ENCODE data around the gene RIC3. TPM values are rescaled to one million over a fixed set of nuclear protein-coding genes. Genes with fewer than 3 reads are reported as not detected.

The RIC3 gene
- total and polyA plus RNA-seq, 2 of the 8 experiments (the other 6 are each of a cell fraction or from before 2014, with no cell fraction given) = 6.4 to 15.5 TPM

GRCh38 chr11:8067929-8068575, 100.8 kb downstream of the RIC3 start:
- Histone ChIP-seq H3K14ac (ENCODE audit: insufficient read length) (no peak overlapping the region), H3K36me3 (ENCODE audit: control insufficient read depth in 2 of 4, insufficient read depth in 4 of 4, low read length in 3 of 4) (no peaks in the 10 kb centered on the region), H4K91ac (replicated peaks; ENCODE audit: insufficient read length, low read length) (no peak overlapping the region), H3K4me1 (replicated peaks in 1 of 4; ENCODE audit: control insufficient read depth in 3 of 4, insufficient read depth in 4 of 4, low read length in 3 of 4) (peaks cover 0 to 17% (median 7%) of the 10 kb centered on the region in 4 experiments; a peak in 6 of 7 replicates), H2BK12ac (ENCODE audit: low read depth, low read length) (no peak overlapping the region), H3K23me2 (ENCODE audit: low read depth, low read length) (no peaks in the 10 kb centered on the region), H2BK120ac (replicated peaks; ENCODE audit: low read depth, low read length) (no peak overlapping the region), H3K27ac (ENCODE audit: low read depth, low read length) (no peak overlapping the region), H3K4me2 (ENCODE audit: insufficient read depth in 1 of 2, low read depth in 2 of 2, low read length in 2 of 2) (no peak overlapping the region), H4K8ac (ENCODE audit: extremely low read depth, insufficient read depth, low read length) (peak overlapping the region; percentile 39; the same call in 1 of the 2 replicates), H2BK20ac (ENCODE audit: low read length) (no peak overlapping the region), H3K4ac (replicated peaks; ENCODE audit: insufficient read length, low read depth, low read length) (no peak overlapping the region), H3K79me1 (ENCODE audit: low read depth, low read length) (no peaks in the 10 kb centered on the region), H3K9me3 (ENCODE audit: insufficient read depth in 2 of 2, low read depth in 1 of 2, low read length in 1 of 2) (no peaks in the 10 kb centered on the region), H4K5ac (ENCODE audit: insufficient read length, low read depth, low read length) (no peak overlapping the region), H2BK15ac (ENCODE audit: low read length) (peak overlapping the region; percentile 73; the same call in 1 of the 2 replicates), H3K27me3 (replicated peaks in 1 of 4; ENCODE audit: control insufficient read depth in 3 of 4, extremely low read depth in 1 of 4, insufficient read depth in 3 of 4, low read length in 3 of 4) (no peaks in the 10 kb centered on the region; a peak in 2 of 7 replicates), H4K20me1 (replicated peaks in 1 of 2; ENCODE audit: control insufficient read depth in 1 of 2, insufficient read depth in 2 of 2, low read length in 2 of 2) (no peaks in the 10 kb centered on the region), H3K56ac (replicated peaks; ENCODE audit: insufficient read length, low read depth, low read length) (no peak overlapping the region), H3K23ac (ENCODE audit: insufficient read length) (no peak overlapping the region), H3K79me2 (ENCODE audit: control insufficient read depth in 1 of 2, insufficient read depth in 2 of 2, low read length in 2 of 2) (no peaks in the 10 kb centered on the region), H3K4me3 (ENCODE audit: extremely low read depth in 1 of 4, insufficient read depth in 2 of 4, low read depth in 3 of 4, low read length in 4 of 4) (no peak overlapping the region), H2AK5ac (ENCODE audit: low read depth, low read length) (no peak overlapping the region), H3K18ac (ENCODE audit: extremely low read depth, low read length) (no peak overlapping the region; the same call in 1 of the 2 replicates), H2BK5ac (ENCODE audit: low read depth, low read length) (no peak overlapping the region), H2AFZ (ENCODE audit: low read length) (no peak overlapping the region), H3K9ac (replicated peaks in 1 of 4; ENCODE audit: extremely low read depth in 1 of 4, low read depth in 3 of 4, low read length in 3 of 4) (no peak overlapping the region)
- FAIRE-seq (no peak), DNase-seq (ENCODE audit: low read depth in 1 of 2, low spot score in 2 of 2) (peak in 1 of 2 experiments; percentile 41)
- 76% methylated on average over 13 of the region's 13 CpGs; no CpG with 5 or more reads in 1 of the 2 experiments for WGBS, 2 experiments (ENCODE audit: extremely low coverage in 1 of 2, insufficient coverage in 1 of 2, insufficient read length in 1 of 2, insufficient replicate concordance in 2 of 2, low coverage in 1 of 2, low lambda C conversion rate in 2 of 2, missing lambda C conversion rate in 1 of 2)
- POLR2A ChIA-PET (ENCODE audit: partially characterized antibody) = interaction anchor here (0.7 kb wide), 1 partner anchor 54 kb away, joined by 3 read pairs; no protein-coding TSS in a partner anchor
- CTCF ChIA-PET (ENCODE audit: partially characterized antibody) = interaction anchor here (0.6 to 5.2 kb wide), 16 partner anchors 9 to 117 kb away, joined by 3 to 106 read pairs (median 8); no protein-coding TSS in a partner anchor
- no peak for TF ChIP-seq ATF3 (IDR thresholded peaks at IDR 0.05; ENCODE audit: insufficient read depth, low read depth, low read length)
- TF ChIP-seq CTCF (IDR thresholded peaks at IDR 0.05; ENCODE audit: control extremely low read depth in 1 of 3, insufficient read depth in 1 of 3, low read depth in 1 of 3, low read length in 3 of 3) = no peak
- no peak for TF ChIP-seq JUND (IDR thresholded peaks at IDR 0.05; ENCODE audit: low read length)
- TF ChIP-seq HDAC2 (IDR thresholded peaks at IDR 0.05; ENCODE audit: borderline replicate concordance in 1 of 2, low read depth in 2 of 2, low read length in 2 of 2) = no peak
- no peak for TF ChIP-seq SP2 (IDR thresholded peaks at IDR 0.05; ENCODE audit: low read length)
- TF ChIP-seq MAFK (IDR thresholded peaks at IDR 0.05; ENCODE audit: low read depth, low read length) = no peak
- TF ChIP-seq CHD2 (IDR thresholded peaks at IDR 0.05; ENCODE audit: low read length) = no peak
- no peak for TF ChIP-seq SIN3A (conservative IDR thresholded peaks at IDR 0.05 in 1 of 2, IDR thresholded peaks at IDR 0.05 in 1 of 2; ENCODE audit: low read depth in 1 of 2, low read length in 2 of 2)
- TF ChIP-seq JUN (IDR thresholded peaks at IDR 0.05; ENCODE audit: low read depth, low read length) = no peak
